Muscle of arm (tissue), 14 donors: ENCODE measurements around the gene CLEC4E. TPM values are rescaled to one million over a fixed set of nuclear protein-coding genes. Genes with fewer than 3 reads are reported as not detected.
"Not testable (repeated sequence)": the region's sequence is repeated elsewhere in the genome, so short reads cannot be mapped to it uniquely, and the experiment has no call there.

Experiments used
- DNase-seq: peaks from one replicate; pipeline ENCODE4 v3.0.0-alpha.2; 2013
- long read RNA-seq, 11 donors: transcript quantifications; one replicate each; lab custom pipeline, GENCODE V29; 2026
- polyA plus RNA-seq, 12 donors: library from polyadenylated mRNA; unstranded; fragments of 120-200 nt; gene quantifications; one replicate each; pipeline ENCODE4 v1.2.1, GENCODE V29; 2013; ENCODE audit not compliant: insufficient read length in 12 of 12

The CLEC4E gene
- polyA plus RNA-seq, result under 1 TPM in 4 of 12 donors, not detected in 8; 0.21 to 0.90 (median 0.51) TPM
- long read RNA-seq, donor 1, result 0 reads
- long read RNA-seq, donor 2, result 0 reads
- long read RNA-seq, donor 3, result 0 reads
- long read RNA-seq, donor 4, result 0 reads
- long read RNA-seq, donor 5, result 0 reads
- long read RNA-seq, donor 6, result 0 reads
- long read RNA-seq, donor 7, result 0 reads
- long read RNA-seq, donor 8, result 0 reads
- long read RNA-seq, donor 9, result 0 reads
- long read RNA-seq, donor 10, result 0 reads
- long read RNA-seq, donor 11, result 0 reads

DNA sequence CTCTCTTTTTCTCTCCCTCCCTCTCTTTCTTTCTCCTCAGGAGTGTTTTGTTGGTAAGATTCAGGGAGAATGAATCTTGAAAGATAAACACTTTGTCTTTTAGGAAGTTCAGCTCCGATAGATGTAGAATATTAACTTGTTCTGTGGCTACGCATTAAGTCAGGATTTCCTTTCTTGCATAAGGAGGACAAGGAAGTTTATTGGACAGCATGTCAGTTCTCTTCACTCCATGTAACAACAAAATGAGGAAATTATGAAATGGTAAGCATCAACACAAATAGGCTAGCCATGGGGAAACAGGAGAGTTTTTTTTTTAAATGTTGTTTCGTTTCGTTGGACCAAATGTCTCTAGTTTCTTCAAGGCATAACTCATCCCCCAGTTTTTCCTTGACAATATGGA is at the start of gene CLEC4E:
TSS of gene CLEC4E (minus strand) at position 75 of the 400 bp plus-strand sequence. CDS start 108 bp downstream, outside the sequence.
- not testable (repeated sequence) for DNase-seq

- DNase-seq, result no peak
These were observed 49.0 kb upstream of the CLEC4E start for GRCh38 chr12:8589679-8590078.

- DNase-seq, result not testable (repeated sequence)
These were observed 43.8 kb upstream of the CLEC4E start for GRCh38 chr12:8584478-8584877.

GRCh38 chr12:8584004-8584403 is 43.3 kb upstream of the CLEC4E start:
- peak; percentile 25 for DNase-seq

GRCh38 chr12:8581098-8581784 is 40.5 kb upstream of the CLEC4E start:
- no peak for DNase-seq

DNA sequence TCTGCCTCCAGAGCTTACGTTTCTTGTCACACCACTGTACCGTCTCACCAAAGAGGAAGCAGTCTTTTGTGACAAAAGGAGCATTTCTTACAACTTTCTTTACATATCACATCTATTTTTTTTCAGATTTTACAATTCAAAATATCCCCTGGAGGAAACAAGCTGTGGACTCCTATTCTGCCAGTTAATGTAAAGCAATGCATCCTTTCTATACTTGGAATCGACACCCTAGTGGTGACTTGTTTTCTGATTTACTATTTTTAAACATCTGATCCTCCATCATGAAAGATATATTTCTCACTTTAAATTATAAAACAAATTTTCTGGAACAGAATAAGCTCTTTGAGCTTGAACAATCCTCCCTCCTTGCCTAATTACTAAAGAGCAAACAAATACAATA is 37.2 kb upstream of the CLEC4E start:
- no peak for DNase-seq

- DNase-seq, result no peak
These were observed 31.8 kb upstream of the CLEC4E start for GRCh38 chr12:8572507-8572906.

DNA sequence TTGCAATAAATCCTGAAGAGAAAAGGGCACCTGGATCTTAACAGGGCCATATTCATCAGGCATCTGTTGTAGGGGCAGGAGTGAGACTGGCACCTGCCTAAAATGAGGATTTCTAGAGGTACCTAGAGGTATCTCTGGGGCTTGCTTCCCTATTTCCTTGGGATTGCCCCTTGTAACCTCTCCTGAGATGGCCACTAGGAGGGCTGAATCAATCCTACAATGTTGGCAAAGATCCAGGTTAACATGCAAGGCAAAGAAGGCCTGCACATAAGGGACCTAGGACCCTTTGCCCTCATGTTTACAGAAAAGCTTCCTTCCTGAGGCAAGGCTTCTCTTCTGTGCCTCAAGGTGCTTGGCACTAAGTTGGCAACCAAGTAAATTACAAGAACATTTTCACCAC is 25.8 kb upstream of the CLEC4E start:
- DNase-seq, result no peak

DNA sequence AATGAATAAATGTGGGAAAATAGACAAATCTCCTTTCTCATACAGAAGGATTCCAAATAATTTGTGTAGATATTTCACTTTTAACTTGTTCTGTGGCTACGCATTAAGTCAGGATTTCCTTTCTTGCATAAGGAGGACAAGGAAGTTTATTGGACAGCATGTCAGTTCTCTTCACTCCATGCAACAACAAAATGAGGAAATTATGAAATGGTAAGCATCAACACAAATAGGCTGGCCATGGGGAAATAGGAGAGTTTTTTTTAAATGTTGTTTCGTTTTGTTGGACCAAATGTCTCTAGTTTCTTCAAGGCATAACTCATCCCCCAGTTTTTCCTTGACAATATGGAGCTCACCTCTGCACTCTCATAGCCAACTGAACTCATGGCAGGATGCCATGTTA is 25.3 kb upstream of the CLEC4E start:
- not testable (repeated sequence) for DNase-seq

- DNase-seq, result no peak
These were observed 24.0 kb upstream of the CLEC4E start for GRCh38 chr12:8564656-8565055.

DNA sequence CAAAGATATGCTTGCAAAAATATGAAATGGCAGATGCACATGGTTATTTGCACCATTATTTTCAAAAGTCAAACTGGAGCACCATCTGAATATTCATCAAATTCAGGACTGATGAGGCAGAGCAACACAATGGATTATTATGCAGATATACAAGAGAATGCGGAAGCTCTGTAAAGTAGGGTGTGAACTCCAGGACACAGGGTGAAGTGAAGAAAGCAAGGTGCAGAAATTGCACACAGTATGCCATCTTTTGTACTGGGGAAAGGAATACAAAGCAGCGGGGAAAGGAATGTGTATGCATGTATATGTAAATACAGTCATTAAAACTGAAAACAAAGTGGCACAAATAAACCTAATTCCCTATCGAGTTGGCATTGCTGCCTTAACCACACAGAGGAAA is 22.7 kb upstream of the CLEC4E start:
- no peak for DNase-seq

GRCh38 chr12:8562310-8562709 is 21.6 kb upstream of the CLEC4E start:
- no peak for DNase-seq

DNA sequence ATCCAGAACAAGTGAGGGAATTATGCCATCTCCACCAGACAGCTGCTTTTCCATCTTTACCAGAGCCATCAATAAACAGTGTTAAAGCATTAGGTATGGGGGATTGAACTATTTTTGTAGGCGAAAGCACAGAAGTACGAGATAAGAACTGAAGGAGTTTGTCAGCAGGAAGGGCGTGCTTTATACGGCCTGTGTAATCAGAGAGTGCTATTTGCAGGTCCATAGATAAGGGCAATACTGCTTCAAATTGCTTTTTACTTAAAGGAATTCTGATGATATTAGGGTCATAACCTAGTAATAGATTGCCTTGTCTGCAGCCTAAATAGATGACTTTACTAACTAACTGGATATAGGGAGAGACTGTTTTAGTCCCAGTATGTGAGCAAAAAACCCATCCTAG is 20.3 kb upstream of the CLEC4E start:
- DNase-seq, result no peak

GRCh38 chr12:8559676-8560075 is 19.0 kb upstream of the CLEC4E start:
- no peak for DNase-seq

- DNase-seq, result no peak
These were observed 15.9 kb upstream of the CLEC4E start for GRCh38 chr12:8556531-8557097.

DNA sequence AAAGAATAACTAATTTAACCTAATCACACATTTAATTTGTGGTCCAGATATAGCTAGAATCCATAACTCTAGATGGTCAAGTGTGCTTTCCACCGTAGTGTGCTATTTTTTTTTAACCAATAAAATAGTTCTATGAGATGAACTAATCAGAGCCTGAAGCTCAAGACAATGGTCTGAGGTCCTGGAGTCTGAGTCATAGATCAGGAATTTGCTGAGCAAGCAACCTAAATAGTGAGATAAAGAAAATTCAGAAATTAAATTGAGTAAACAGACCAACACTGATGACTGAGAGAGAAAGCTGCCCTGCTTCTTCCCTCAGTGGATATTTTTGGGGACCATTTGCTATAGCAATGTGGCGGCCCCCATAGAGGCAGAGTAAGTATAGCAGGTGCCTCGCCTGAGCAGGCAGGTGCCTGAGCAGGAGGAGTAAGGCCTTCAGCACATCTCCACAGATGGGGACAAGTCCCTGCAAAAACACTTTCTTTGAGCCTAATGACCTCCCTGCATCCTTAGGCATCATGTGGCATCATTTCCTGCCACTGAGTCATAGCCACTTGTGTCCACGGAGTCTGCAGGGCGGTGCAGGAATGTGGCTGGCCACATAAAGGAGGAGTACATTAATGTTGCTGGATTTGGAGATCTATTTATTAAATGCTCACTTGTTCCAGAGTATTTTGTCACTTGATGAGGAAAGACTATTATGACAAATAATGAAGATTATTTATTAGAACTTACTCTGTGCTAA is 13.9 kb upstream of the CLEC4E start:
- no peak for DNase-seq

- DNase-seq, result no peak
These were observed 12.5 kb upstream of the CLEC4E start for GRCh38 chr12:8553088-8553627.

DNA sequence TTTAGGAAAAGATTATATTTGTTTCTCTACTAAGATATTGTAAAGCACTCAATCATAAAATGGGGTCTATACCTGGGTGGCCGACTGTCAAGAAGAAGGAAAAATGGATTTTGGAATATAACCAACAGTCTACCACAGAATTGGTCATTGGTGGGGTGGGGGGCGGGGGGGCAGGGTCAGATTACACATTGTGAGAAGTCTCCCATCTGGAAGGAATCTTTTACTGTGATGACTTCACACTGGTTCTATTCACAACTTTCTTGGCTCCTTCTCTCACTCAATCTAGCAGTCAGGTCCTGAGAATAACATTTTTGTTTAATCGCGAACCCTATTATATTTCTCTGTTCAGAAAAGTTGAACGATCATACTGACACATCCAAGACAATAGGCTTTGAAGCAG is 8.7 kb upstream of the CLEC4E start:
- DNase-seq, result no peak

GRCh38 chr12:8548192-8548591 is 7.5 kb upstream of the CLEC4E start:
- DNase-seq, result no peak

- DNase-seq, result no peak
These were observed 6.9 kb upstream of the CLEC4E start for GRCh38 chr12:8547645-8548044.

- no peak for DNase-seq
These were observed 5.9 kb upstream of the CLEC4E start for GRCh38 chr12:8546591-8546990.

GRCh38 chr12:8544295-8544694 is 3.6 kb upstream of the CLEC4E start:
- peak; percentile 74 for DNase-seq
